HG02678 (cell line): ENCODE data around the gene IL26.
A peak's percentile ranks its signal among the peaks of the same experiment; 100 is the strongest.

ENCODE experiments used
- ATAC-seq: cut with Tn5 transposase; IDR thresholded peaks from one replicate; pipeline ENCODE4 v1.9.1; 2021; ENCODE audit warnings: mild to moderate bottlenecking, moderate library complexity; ENCODE audit not compliant: unreplicated experiment

Gene IL26

GRCh38 chr12:68159681-68160304, 65.8 kb downstream of the IL26 start, which contains the start of gene IFNG:
TSS of gene IFNG (minus strand) at chr12:68159740. CDS start at chr12:68159615, 125 bp downstream.
- peak; percentile 65 for ATAC-seq

GRCh38 chr12:68158432-68158831, 67.2 kb downstream of the IL26 start:
- no peak for ATAC-seq

DNA sequence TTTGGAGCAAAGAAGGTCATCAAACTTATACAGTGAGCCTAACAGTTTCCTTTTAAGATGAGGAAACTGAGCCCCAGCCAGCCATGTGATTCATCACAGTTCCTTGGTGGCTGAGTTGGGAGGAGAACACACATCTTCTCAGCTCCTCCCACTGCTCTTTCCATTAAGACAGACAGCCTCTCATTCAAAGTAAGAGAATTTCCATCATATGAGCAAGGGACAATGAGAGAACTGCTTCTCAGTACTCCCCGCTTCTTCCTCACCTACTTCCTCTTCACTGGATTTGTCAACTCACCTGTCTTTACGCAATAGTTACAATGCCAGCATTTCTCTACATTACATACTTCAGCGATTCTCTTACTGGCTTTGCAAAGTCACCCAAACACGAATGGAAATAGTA, 68.2 kb downstream of the IL26 start:
- ATAC-seq: no peak

DNA sequence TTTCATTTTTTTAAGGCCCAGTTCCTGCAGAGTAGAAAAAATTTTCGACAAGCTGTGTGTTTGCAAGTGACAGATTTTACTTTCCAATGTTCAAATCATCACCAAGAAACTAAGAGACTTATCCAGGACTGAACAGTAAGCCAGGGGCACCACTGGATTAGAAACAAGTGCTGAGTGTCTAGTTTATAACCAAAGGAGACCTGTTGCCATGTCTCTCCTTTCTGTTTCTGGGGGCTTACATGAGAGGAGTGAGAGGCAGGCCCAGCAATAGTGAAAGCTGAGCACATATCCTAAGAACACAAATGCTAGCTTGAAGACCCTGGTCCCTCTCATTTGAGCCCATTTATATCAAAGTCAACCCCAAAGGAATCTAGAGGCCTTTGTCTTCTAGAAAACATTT, 69.0 kb downstream of the IL26 start:
- no peak for ATAC-seq

DNA sequence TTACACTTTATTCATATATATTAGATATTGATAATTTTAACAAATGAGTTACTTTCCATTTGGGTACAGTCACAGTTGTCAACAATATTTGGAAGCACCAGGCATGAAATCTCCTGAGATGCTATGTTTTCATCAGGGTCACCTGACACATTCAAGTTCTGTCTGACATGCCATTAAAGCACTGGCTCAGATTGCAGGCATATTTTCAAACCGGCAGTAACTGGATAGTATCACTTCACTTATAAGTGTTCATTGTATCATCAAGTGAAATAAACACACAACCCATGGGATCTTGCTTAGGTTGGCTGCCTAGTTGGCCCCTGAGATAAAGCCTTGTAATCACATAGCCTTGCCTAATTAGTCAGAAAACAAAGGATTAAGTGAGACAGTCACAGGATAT, 70.8 kb downstream of the IL26 start:
- ATAC-seq: no peak
